GM12892 (cell line): Measurements from ENCODE around the gene CDH4.

ENCODE experiments used
- POLR2A ChIP-seq: IDR thresholded peaks from 2 replicates; pipeline ENCODE4 v1.6.1; 2011; ENCODE audit warnings: low read depth, low read length, control low read depth
- POLR2AphosphoS5 ChIP-seq: IDR thresholded peaks from 2 replicates; pipeline ENCODE4 v1.6.1; 2011; ENCODE audit warnings: low read depth, low read length, control low read depth
- TAF1 ChIP-seq: IDR thresholded peaks from 2 replicates; pipeline ENCODE4 v1.6.1; 2011; ENCODE audit warnings: low read depth, mild to moderate bottlenecking, control low read depth, low read length, borderline replicate concordance

DNA sequence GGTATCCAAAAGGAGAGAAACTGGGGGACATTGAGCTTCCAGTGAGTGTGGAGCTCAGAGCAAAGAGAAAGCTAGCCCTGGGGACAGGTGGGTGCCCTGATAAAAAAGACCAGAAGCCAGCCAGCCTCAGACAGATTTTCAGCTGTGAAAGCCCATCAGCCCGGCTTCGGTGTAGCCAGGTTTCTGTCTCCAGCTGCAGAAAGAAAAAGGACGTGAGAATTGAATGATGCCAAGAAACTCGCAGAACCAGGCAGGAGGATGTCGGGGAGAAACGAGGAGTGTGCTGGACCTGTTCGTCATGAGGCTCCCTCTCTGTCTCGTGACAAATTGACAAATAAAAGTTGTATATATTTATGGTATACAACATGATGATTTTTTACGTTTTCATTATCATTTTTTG, 63.3 kb downstream of the CDH4 start:
- TF ChIP-seq POLR2A (no peak), POLR2AphosphoS5 (no peak), TAF1 (no peak)
